Measurements from ENCODE around the gene SORCS2. TPM values are rescaled to one million over a fixed set of nuclear protein-coding genes. Genes with fewer than 3 reads are reported as not detected.

SORCS2 gene
- total RNA-seq, 2 experiments from 2014 or later, result not detected

DNA sequence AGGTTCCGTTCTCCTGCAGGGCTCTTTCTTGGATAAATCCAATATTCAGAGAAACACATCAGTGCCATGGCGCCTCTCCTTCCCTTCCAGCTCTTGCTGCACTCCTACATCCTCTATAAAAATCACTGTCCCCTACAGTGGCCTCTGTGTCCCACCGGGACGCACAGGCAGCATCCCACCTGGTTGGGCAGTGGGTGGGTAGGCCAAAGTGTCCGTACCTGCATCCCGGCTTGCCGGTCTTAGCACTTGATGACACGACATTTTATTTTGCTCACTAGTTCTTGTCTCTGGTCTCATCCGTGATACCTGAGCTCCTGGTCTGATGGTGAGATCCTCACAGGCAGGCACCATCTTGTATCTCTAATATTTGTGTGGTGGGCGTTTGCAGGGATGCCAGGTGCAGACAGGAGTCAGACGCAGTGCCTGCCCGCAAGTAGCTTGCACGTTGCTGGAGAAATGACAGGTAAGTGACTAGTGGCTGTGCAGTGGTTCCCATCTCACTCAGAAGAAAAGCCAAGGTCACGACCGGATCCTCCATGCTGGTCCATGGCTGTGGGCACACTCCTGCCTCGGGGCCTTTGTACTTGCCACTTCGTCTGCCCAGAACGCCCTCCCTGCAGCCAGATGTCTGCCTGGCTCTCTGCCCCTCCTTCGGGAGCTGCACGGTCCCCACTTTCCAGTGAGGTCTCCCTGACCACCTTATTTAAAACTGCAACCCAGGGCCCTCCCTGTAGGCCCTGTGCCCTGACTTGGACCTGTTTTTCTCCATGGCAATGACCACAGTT is 109.7 kb downstream of the SORCS2 start:
- no peak overlapping the region for H3K27ac Mint-ChIP-seq
- no peak for DNase-seq
- no peaks in the 10 kb centered on the region for H3K36me3 Mint-ChIP-seq
- H3K4me1 Mint-ChIP-seq, result no peaks in the 10 kb centered on the region
- no peak overlapping the region for H3K4me3 Mint-ChIP-seq
- no peaks in the 10 kb centered on the region for H3K9me3 Mint-ChIP-seq
- peaks cover 18% of the 10 kb centered on the region for H3K27me3 Mint-ChIP-seq

GRCh38 chr4:7302781-7303404 is 110.6 kb downstream of the SORCS2 start:
- H3K4me1 Mint-ChIP-seq, result no peaks in the 10 kb centered on the region
- no peak overlapping the region for H3K27ac Mint-ChIP-seq
- no peak for DNase-seq
- peaks cover 18% of the 10 kb centered on the region for H3K27me3 Mint-ChIP-seq
- H3K9me3 Mint-ChIP-seq, result no peaks in the 10 kb centered on the region
- no peaks in the 10 kb centered on the region for H3K36me3 Mint-ChIP-seq
- no peak overlapping the region for H3K4me3 Mint-ChIP-seq

DNA sequence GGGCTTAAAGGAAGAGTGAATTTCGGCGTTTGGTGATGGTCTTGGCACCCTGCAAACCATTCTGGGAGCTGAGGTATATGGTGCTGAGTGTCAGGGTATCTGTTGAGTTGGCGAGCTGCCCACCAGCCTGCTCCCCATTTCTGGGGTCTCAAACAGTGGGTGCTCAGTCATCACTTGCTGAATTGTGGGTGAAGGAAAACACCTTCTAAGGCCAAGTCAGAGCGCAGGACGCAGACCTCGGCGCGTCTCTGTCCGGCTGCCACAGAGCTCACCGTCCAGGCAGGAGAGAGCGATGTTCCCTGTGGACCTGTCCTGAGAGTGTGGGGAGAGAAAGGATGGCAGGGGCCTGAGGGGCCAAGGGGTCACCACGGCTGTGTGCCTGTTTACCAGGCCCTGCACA is 111.2 kb downstream of the SORCS2 start:
- H3K4me3 Mint-ChIP-seq, result no peak overlapping the region

DNA sequence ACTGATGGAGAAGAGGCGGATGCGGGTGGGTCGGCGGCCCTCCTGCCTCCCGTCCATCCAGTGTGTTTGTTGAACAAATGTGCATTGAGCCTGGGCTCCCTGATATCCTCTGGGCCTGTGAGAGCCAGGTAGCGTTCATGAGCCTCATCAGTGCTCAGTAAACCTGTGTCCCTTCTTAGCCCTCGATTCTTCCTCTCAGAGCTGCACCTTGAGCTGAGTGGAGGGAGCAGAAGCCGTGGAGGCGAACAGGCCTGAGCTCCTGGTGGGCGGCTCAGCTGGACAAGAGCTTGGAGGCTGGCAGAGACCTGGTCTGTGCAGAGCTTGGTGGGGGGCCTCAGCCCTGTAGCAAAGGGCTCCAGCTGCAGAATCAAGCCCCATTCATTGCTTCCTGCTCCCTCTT is 112.1 kb downstream of the SORCS2 start:
- H3K27me3 Mint-ChIP-seq, result peaks cover 3% of the 10 kb centered on the region
- H3K4me1 Mint-ChIP-seq, result no peaks in the 10 kb centered on the region
- no peaks in the 10 kb centered on the region for H3K36me3 Mint-ChIP-seq
- DNase-seq, result no peak
- no peak overlapping the region for H3K27ac Mint-ChIP-seq
- H3K9me3 Mint-ChIP-seq, result no peaks in the 10 kb centered on the region
- H3K4me3 Mint-ChIP-seq, result no peak overlapping the region

More for the DNA sequence above, 111.2 kb downstream of the SORCS2 start:
- Mint-ChIP-seq H3K9me3 (no peaks in the 10 kb centered on the region), H3K36me3 (no peaks in the 10 kb centered on the region), H3K27ac (no peak overlapping the region), H3K4me1 (no peaks in the 10 kb centered on the region), H3K27me3 (peaks cover 12% of the 10 kb centered on the region)
- no peak for DNase-seq

GRCh38 chr4:7306021-7306965 is 114.0 kb downstream of the SORCS2 start:
- Mint-ChIP-seq H3K9me3 (no peaks in the 10 kb centered on the region), H3K4me1 (no peaks in the 10 kb centered on the region), H3K27me3 (no peaks in the 10 kb centered on the region)

DNA sequence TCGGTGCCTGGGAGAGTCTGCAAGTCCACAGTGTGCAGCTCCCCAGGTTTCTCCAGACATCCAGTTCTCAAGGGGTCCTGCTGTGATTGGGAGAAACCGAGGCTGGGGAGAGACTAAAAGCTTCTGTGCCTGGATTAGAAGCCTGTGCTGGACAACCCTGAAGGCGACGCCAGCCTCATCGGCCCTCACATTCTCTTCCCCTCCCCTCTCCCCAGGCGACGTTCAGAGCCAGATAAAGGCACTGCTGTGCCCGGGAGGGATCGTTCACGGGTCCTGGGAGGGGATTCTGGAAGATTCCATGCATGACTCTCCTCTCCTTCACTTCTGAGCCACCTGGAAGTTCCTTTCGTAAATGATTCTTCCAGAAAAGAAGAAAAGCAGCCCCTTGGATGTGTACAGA is 114.6 kb downstream of the SORCS2 start:
- H3K27ac Mint-ChIP-seq, result no peak overlapping the region
- DNase-seq, result no peak
- no peaks in the 10 kb centered on the region for H3K36me3 Mint-ChIP-seq
- H3K4me1 Mint-ChIP-seq, result no peaks in the 10 kb centered on the region
- no peaks in the 10 kb centered on the region for H3K9me3 Mint-ChIP-seq
- no peak overlapping the region for H3K4me3 Mint-ChIP-seq
- no peaks in the 10 kb centered on the region for H3K27me3 Mint-ChIP-seq

More at GRCh38 chr4:7306021-7306965, 114.0 kb downstream of the SORCS2 start:
- Mint-ChIP-seq H3K27ac (no peak overlapping the region), H3K4me3 (no peak overlapping the region), H3K36me3 (no peaks in the 10 kb centered on the region)
- no peak for DNase-seq

- DNase-seq, result no peak
- no peaks in the 10 kb centered on the region for H3K36me3 Mint-ChIP-seq
- no peaks in the 10 kb centered on the region for H3K9me3 Mint-ChIP-seq
- H3K27me3 Mint-ChIP-seq, result no peaks in the 10 kb centered on the region
- H3K4me1 Mint-ChIP-seq, result no peaks in the 10 kb centered on the region
- H3K27ac Mint-ChIP-seq, result no peak overlapping the region
- H3K4me3 Mint-ChIP-seq, result no peak overlapping the region
Measured at GRCh38 chr4:7307394-7308099, 115.2 kb downstream of the SORCS2 start.

DNA sequence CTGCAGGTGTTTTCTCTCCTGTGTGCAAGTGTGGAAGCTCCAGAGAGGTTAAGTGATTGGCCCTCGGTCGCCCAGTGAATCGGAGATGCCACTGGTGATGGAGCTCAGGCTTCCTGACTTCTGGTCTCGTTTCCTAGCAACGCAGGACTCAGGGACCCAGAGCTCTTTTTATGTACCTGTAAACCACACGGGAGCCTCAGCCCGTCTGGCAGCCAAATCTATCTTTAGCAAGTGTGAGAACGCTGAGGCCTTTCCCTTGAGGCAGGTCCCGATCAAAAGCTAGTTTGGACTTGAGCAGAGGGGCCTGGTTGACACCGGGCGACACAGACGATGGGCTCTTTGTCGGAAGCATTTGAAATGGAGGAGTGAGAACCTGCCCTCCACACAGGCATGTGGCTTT is 116.8 kb downstream of the SORCS2 start:
- no peak overlapping the region for H3K27ac Mint-ChIP-seq

DNA sequence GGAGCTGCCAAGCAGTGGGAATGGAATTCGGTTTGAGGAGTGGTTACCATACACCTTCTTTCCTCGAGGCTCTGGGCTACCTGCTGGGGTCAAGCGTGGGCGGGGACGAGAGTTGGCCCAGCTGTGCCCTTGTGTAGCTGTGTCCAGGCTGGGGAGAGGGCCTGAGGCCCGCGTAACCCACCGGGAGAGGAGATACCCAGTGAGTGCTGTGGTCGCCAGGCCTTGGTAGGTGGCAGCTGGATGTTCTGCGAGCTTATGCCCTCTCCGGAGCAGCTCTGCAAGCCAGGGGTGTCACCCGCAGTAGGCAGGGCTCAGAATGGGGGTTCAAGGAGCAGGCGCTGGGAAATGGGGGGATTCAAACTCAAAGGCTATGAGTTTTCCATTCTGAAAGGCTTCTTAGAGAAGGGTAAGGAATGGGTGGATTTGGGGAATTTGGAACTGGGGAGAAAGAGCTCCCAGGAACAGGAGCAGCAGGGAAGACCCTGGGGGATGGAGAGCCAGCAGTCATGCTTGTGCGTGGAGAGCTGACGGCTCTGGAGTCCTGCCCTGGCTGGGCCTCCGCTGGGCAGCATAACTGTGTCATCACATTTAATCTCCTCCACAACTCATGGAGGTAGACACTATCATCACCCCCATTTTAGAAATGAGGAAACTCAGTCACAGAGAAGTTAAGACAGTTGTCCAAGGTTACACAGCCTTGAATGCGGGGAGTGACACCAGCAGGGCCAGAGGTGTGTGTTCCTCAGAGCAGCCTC is 117.5 kb downstream of the SORCS2 start:
- Mint-ChIP-seq H3K9me3 (no peaks in the 10 kb centered on the region), H3K4me1 (no peaks in the 10 kb centered on the region), H3K27ac (no peak overlapping the region), H3K4me3 (no peak overlapping the region), H3K36me3 (no peaks in the 10 kb centered on the region), H3K27me3 (no peaks in the 10 kb centered on the region)
- DNase-seq, result no peak

More for the DNA sequence above, 116.8 kb downstream of the SORCS2 start:
- Mint-ChIP-seq H3K27me3 (no peaks in the 10 kb centered on the region), H3K9me3 (no peaks in the 10 kb centered on the region), H3K36me3 (no peaks in the 10 kb centered on the region), H3K4me3 (no peak overlapping the region), H3K4me1 (no peaks in the 10 kb centered on the region)
- DNase-seq, result no peak

- Mint-ChIP-seq H3K27me3 (no peaks in the 10 kb centered on the region), H3K27ac (no peak overlapping the region), H3K4me1 (no peaks in the 10 kb centered on the region), H3K9me3 (no peaks in the 10 kb centered on the region), H3K4me3 (no peak overlapping the region), H3K36me3 (no peaks in the 10 kb centered on the region)
- DNase-seq, result no peak
Measured at GRCh38 chr4:7310451-7310850, 118.1 kb downstream of the SORCS2 start.

- DNase-seq, result no peak
- H3K27ac Mint-ChIP-seq, result no peak overlapping the region
- no peak overlapping the region for H3K4me3 Mint-ChIP-seq
- no peaks in the 10 kb centered on the region for H3K4me1 Mint-ChIP-seq
- no peaks in the 10 kb centered on the region for H3K9me3 Mint-ChIP-seq
- H3K27me3 Mint-ChIP-seq, result peaks cover 6% of the 10 kb centered on the region
- no peaks in the 10 kb centered on the region for H3K36me3 Mint-ChIP-seq
Measured at GRCh38 chr4:7311205-7311604, 118.9 kb downstream of the SORCS2 start.

- H3K9me3 Mint-ChIP-seq, result no peaks in the 10 kb centered on the region
- H3K4me1 Mint-ChIP-seq, result no peaks in the 10 kb centered on the region
- no peak for DNase-seq
- H3K27me3 Mint-ChIP-seq, result peaks cover 6% of the 10 kb centered on the region
- H3K27ac Mint-ChIP-seq, result no peak overlapping the region
- no peak overlapping the region for H3K4me3 Mint-ChIP-seq
- H3K36me3 Mint-ChIP-seq, result no peaks in the 10 kb centered on the region
Measured at GRCh38 chr4:7312691-7313090, 120.4 kb downstream of the SORCS2 start.

- Mint-ChIP-seq H3K36me3 (no peaks in the 10 kb centered on the region), H3K27me3 (peaks cover 6% of the 10 kb centered on the region), H3K4me1 (no peaks in the 10 kb centered on the region), H3K27ac (no peak overlapping the region), H3K9me3 (peaks cover under 1% of the 10 kb centered on the region), H3K4me3 (no peak overlapping the region)
- DNase-seq, result no peak
Measured at GRCh38 chr4:7313347-7313811, 121.0 kb downstream of the SORCS2 start.

- peaks cover 6% of the 10 kb centered on the region for H3K27me3 Mint-ChIP-seq
- H3K4me3 Mint-ChIP-seq, result no peak overlapping the region
- H3K9me3 Mint-ChIP-seq, result peaks cover 7% of the 10 kb centered on the region
- no peaks in the 10 kb centered on the region for H3K4me1 Mint-ChIP-seq
- no peak for DNase-seq
- no peak overlapping the region for H3K27ac Mint-ChIP-seq
- no peaks in the 10 kb centered on the region for H3K36me3 Mint-ChIP-seq
Measured at GRCh38 chr4:7313991-7314390, 121.7 kb downstream of the SORCS2 start.

Measured in activated naive CD8-positive, alpha-beta T cell treated with anti-CD3 and anti-CD28 coated beads for 36 hours (primary cell).